Stimulated activated naive CD4-positive, alpha-beta T cell treated with Interleukin-2 at 50 U/mL for 16 hours (primary cell): ENCODE data around the gene FLNC.

Source experiments
- DNase-seq: peaks from one replicate; lab custom pipeline; 2025; lab: John Stamatoyannopoulos, UW

The FLNC gene

GRCh38 chr7:128833148-128833945, 3.1 kb downstream of the FLNC start:
- DNase-seq, result no peak

- DNase-seq, result no peak
Observed at GRCh38 chr7:128833946-128834325, 3.7 kb downstream of the FLNC start.

GRCh38 chr7:128835231-128835751, 5.1 kb downstream of the FLNC start:
- no peak for DNase-seq

GRCh38 chr7:128835790-128836641, 5.8 kb downstream of the FLNC start:
- no peak for DNase-seq

- DNase-seq, result no peak
Observed at GRCh38 chr7:128836729-128837348, 6.6 kb downstream of the FLNC start.

- no peak for DNase-seq
Observed at GRCh38 chr7:128837521-128837921, 7.3 kb downstream of the FLNC start.

- no peak for DNase-seq
Observed at GRCh38 chr7:128838109-128838779, 8.0 kb downstream of the FLNC start.

GRCh38 chr7:128838981-128839731, 8.9 kb downstream of the FLNC start:
- no peak for DNase-seq

- no peak for DNase-seq
Observed at GRCh38 chr7:128839751-128840177, 9.6 kb downstream of the FLNC start.

GRCh38 chr7:128840326-128841170, 10.3 kb downstream of the FLNC start:
- no peak for DNase-seq

- no peak for DNase-seq
Observed at GRCh38 chr7:128841171-128841690, 11.0 kb downstream of the FLNC start.

GRCh38 chr7:128841921-128842673, 11.9 kb downstream of the FLNC start:
- peak; percentile 42 for DNase-seq

GRCh38 chr7:128842674-128843641, 12.8 kb downstream of the FLNC start:
- no peak for DNase-seq

- no peak for DNase-seq
Observed at GRCh38 chr7:128843938-128844621, 13.9 kb downstream of the FLNC start.

GRCh38 chr7:128844777-128845311, 14.6 kb downstream of the FLNC start:
- DNase-seq, result no peak

- DNase-seq, result no peak
Observed at GRCh38 chr7:128845475-128845874, 15.3 kb downstream of the FLNC start.

GRCh38 chr7:128845987-128846386, 15.8 kb downstream of the FLNC start:
- DNase-seq, result no peak
